Measurements from ENCODE around the gene ZNF385D. TPM values are rescaled to one million over a fixed set of nuclear protein-coding genes. Genes with fewer than 3 reads are reported as not detected.

ZNF385D gene
- total RNA-seq, 1 donor from 2014 or later = 2.1 TPM

DNA sequence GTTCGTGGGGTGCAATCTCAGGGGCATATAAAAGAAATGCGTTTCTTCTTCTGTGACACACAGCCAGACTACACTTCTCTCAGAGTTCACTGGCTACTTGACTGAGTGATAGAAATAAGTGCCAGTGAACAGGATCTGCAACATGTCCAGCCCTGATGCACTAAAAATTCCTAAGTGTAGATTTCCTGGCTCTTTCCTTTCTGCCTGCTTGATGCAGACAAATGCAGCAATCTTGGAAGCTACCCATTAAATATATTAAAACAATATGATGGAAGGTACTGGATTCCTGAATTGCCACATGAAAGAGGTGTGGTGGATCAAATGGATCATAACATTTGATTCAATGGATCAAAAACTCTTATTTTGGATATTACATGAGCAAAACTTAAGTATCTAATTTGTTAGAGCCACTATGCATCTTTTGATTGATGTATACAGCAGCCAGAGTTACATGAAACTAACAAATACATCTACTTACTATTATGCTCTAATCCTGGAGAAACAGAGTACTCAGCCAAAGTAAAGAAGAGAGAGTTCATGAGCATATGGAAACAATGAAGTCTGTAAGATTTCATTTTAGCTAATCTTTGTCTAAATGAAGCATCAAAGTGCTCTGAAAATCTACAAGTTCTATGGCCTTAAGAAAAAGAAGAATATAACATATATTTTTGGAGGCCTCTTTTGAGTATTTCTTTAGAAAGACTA, 222.6 kb downstream of the ZNF385D start:
- Mint-ChIP-seq H3K9me3 (no peaks in the 10 kb centered on the region), H3K27ac (ENCODE audit: unreplicated experiment) (no peak overlapping the region), H3K4me3 (no peak overlapping the region), H3K27me3 (ENCODE audit: low read depth) (no peaks in the 10 kb centered on the region), H3K4me1 (no peaks in the 10 kb centered on the region), H3K36me3 (ENCODE audit: low read depth) (no peaks in the 10 kb centered on the region)
- DNase-seq (ENCODE audit: low read depth, low spot score) = no peak
- no peak for TF ChIP-seq CTCF (conservative IDR thresholded peaks at IDR 0.05)

DNA sequence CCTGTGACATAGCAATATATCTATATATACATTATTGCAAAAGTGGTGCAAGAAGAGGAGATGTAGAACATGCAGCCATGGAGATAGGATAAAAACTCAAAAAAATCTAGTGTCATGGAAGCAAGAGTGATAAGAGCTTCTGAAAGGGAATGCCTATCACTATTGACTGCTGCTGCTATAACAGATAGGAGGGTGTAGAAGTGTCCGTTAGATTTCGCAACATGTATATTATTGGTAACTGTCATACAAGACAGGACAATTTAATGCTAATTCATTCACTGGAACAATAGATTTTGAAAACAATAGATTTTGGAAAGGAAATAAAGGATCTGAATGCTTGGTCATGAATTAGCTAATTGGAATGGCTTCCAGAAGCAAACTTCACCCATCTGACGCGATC, 224.5 kb downstream of the ZNF385D start:
- no peaks in the 10 kb centered on the region for H3K9me3 Mint-ChIP-seq
- TF ChIP-seq CTCF (conservative IDR thresholded peaks at IDR 0.05) = no peak
- H3K27ac Mint-ChIP-seq (ENCODE audit: unreplicated experiment) = no peak overlapping the region
- no peaks in the 10 kb centered on the region for H3K4me1 Mint-ChIP-seq
- H3K27me3 Mint-ChIP-seq (ENCODE audit: low read depth) = peaks cover 3% of the 10 kb centered on the region
- no peak for DNase-seq (ENCODE audit: low read depth, low spot score)
- no peaks in the 10 kb centered on the region for H3K36me3 Mint-ChIP-seq (ENCODE audit: low read depth)
- no peak overlapping the region for H3K4me3 Mint-ChIP-seq

GRCh38 chr3:21524133-21524532, 226.9 kb downstream of the ZNF385D start:
- no peaks in the 10 kb centered on the region for H3K36me3 Mint-ChIP-seq (ENCODE audit: low read depth)
- DNase-seq (ENCODE audit: low read depth, low spot score) = no peak
- no peaks in the 10 kb centered on the region for H3K4me1 Mint-ChIP-seq
- no peak overlapping the region for H3K4me3 Mint-ChIP-seq
- peaks cover 6% of the 10 kb centered on the region for H3K27me3 Mint-ChIP-seq (ENCODE audit: low read depth)
- no peak for TF ChIP-seq CTCF (conservative IDR thresholded peaks at IDR 0.05)
- no peak overlapping the region for H3K27ac Mint-ChIP-seq (ENCODE audit: unreplicated experiment)
- H3K9me3 Mint-ChIP-seq = no peaks in the 10 kb centered on the region

DNA sequence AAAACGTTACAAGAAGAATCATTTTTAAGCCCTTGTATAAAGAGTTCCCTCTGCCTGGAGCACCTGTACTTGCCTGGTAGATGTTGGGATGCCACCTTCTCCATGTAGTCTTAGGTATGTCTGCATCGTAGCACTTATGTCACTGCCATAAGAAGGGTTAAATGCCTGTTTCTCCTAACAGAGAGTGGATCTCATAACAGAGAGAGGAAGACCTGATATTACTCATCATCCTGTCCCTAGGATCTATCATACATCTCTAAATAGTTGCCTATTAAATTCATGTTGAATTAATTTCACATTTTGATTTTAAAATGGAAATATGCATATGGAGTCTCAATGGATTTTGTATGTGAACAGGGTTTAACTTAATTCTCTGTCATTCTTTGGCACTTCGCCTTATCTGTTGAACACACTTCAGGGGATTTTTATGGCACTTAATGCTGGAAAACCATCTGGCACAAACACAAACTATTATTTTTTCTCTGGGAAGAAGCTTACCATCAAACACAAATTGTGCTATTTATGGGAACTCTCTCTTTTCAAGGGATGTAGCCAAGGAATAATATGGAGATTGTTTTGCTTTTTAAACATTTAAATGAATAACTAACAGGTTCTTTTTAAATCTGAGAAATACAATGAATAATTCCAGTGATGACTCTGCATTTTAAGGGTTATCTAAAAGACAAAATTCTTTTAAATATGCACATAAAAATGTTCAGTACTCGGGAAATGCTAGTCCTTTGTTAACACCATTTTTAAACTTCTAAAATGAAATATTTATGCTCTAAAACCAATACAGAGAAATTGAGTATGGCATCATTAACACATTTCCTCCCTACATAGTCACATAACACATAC, 230.7 kb downstream of the ZNF385D start:
- no peaks in the 10 kb centered on the region for H3K36me3 Mint-ChIP-seq (ENCODE audit: low read depth)
- peaks cover 6% of the 10 kb centered on the region for H3K27me3 Mint-ChIP-seq (ENCODE audit: low read depth)
- H3K4me3 Mint-ChIP-seq = no peak overlapping the region
- H3K4me1 Mint-ChIP-seq = no peaks in the 10 kb centered on the region
- no peak for DNase-seq (ENCODE audit: low read depth, low spot score)
- H3K27ac Mint-ChIP-seq (ENCODE audit: unreplicated experiment) = no peak overlapping the region
- no peaks in the 10 kb centered on the region for H3K9me3 Mint-ChIP-seq
- TF ChIP-seq CTCF (conservative IDR thresholded peaks at IDR 0.05) = no peak

DNA sequence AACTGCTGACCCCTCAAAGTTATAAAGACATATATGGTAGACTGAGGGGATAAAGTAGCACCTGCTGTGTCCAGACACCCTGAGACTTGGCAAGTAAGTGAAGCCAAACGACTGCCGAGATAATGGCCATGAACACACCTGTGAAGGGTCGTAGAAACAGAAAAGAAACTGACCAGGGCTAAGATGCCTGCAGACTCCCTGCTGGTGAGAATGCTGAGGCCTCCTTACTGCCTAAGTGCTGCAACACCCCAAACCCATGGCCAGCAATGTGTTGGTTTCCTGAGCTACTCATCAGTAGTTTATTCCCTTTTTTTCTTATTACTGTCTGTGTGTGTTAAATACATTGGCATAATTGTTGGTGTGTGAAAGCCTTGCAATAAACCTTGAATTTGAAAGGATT, 233.8 kb downstream of the ZNF385D start:
- Mint-ChIP-seq H3K27ac (ENCODE audit: unreplicated experiment) (no peak overlapping the region), H3K36me3 (ENCODE audit: low read depth) (no peaks in the 10 kb centered on the region), H3K27me3 (ENCODE audit: low read depth) (peaks cover 6% of the 10 kb centered on the region), H3K4me1 (no peaks in the 10 kb centered on the region), H3K4me3 (no peak overlapping the region), H3K9me3 (no peaks in the 10 kb centered on the region)
- DNase-seq (ENCODE audit: low read depth, low spot score) = no peak
- no peak for TF ChIP-seq CTCF (conservative IDR thresholded peaks at IDR 0.05)
